ENCODE measurements around the gene CHURC1. TPM values are rescaled to one million over a fixed set of nuclear protein-coding genes. Genes with fewer than 3 reads are reported as not detected.

CHURC1 gene
- total RNA-seq, 2 experiments from 2014 or later: 37.6 to 66.1 TPM

GRCh38 chr14:64973026-64973442, 58.8 kb downstream of the CHURC1 start:
- no peak overlapping the region for H3K27ac Mint-ChIP-seq
- no peaks in the 10 kb centered on the region for H3K9me3 Mint-ChIP-seq (ENCODE audit: low read depth)
- H3K4me3 Mint-ChIP-seq: peak overlapping the region; percentile 74
- intact Hi-C loops (cut with DNase I, micrococcal nuclease): no loop called here
- POLR2A ChIA-PET: no interaction called here
- no peaks in the 10 kb centered on the region for H3K36me3 Mint-ChIP-seq (ENCODE audit: low read depth)
- CTCF ChIA-PET: interaction anchor here (0.8 kb wide), 1 partner anchor 253 kb away, joined by 3 read pairs; no protein-coding TSS in a partner anchor
- no peaks in the 10 kb centered on the region for H3K27me3 Mint-ChIP-seq
- peaks cover 12% of the 10 kb centered on the region for H3K4me1 Mint-ChIP-seq
- ATAC-seq (no peak), DNase-seq (no peak)

GRCh38 chr14:64973826-64974225, 59.6 kb downstream of the CHURC1 start:
- no peak overlapping the region for H3K4me3 Mint-ChIP-seq
- ATAC-seq: no peak
- ChIA-PET CTCF (interaction anchor here (0.7 kb wide), 1 partner anchor 217 kb away, joined by 3 read pairs; no protein-coding TSS in a partner anchor), POLR2A (no interaction called here)
- H3K36me3 Mint-ChIP-seq (ENCODE audit: low read depth): no peaks in the 10 kb centered on the region
- peaks cover 9% of the 10 kb centered on the region for H3K4me1 Mint-ChIP-seq
- H3K27me3 Mint-ChIP-seq: no peaks in the 10 kb centered on the region
- no peak overlapping the region for H3K27ac Mint-ChIP-seq
- no peaks in the 10 kb centered on the region for H3K9me3 Mint-ChIP-seq (ENCODE audit: low read depth)
- DNase-seq: no peak
- intact Hi-C loops (cut with DNase I, micrococcal nuclease): no loop called here

GRCh38 chr14:64974563-64974962, 60.3 kb downstream of the CHURC1 start:
- intact Hi-C loops (cut with DNase I, micrococcal nuclease): no loop called here
- no peaks in the 10 kb centered on the region for H3K27me3 Mint-ChIP-seq
- no peaks in the 10 kb centered on the region for H3K9me3 Mint-ChIP-seq (ENCODE audit: low read depth)

GRCh38 chr14:64979336-64980074, 65.2 kb downstream of the CHURC1 start:
- Mint-ChIP-seq H3K9me3 (ENCODE audit: low read depth) (no peaks in the 10 kb centered on the region), H3K4me1 (peaks cover 8% of the 10 kb centered on the region), H3K27ac (no peak overlapping the region), H3K36me3 (ENCODE audit: low read depth) (no peaks in the 10 kb centered on the region), H3K4me3 (no peak overlapping the region), H3K27me3 (peaks cover 5% of the 10 kb centered on the region)
- ATAC-seq (no peak), DNase-seq (no peak)
- intact Hi-C loops (cut with DNase I, micrococcal nuclease): loop anchor here in 1 of 2 experiments (5.0 kb wide), 1 partner anchor 307 kb away; no protein-coding TSS in a partner anchor
- CTCF ChIA-PET: interaction anchor here (0.7 to 0.8 kb wide), 4 partner anchors 27 to 156 kb away, joined by 3 read pairs; no protein-coding TSS in a partner anchor
- POLR2A ChIA-PET: no interaction called here

More at GRCh38 chr14:64974563-64974962, 60.3 kb downstream of the CHURC1 start:
- no peak for ATAC-seq
- CTCF ChIA-PET: interaction anchor here (1.0 kb wide), 1 partner anchor 16 kb away, joined by 5 read pairs; no protein-coding TSS in a partner anchor
- H3K27ac Mint-ChIP-seq: no peak overlapping the region
- H3K4me1 Mint-ChIP-seq: peaks cover 9% of the 10 kb centered on the region
- no peak for DNase-seq
- POLR2A ChIA-PET: no interaction called here
- H3K36me3 Mint-ChIP-seq (ENCODE audit: low read depth): no peaks in the 10 kb centered on the region
- no peak overlapping the region for H3K4me3 Mint-ChIP-seq

GRCh38 chr14:64983439-64984310, 69.4 kb downstream of the CHURC1 start:
- Mint-ChIP-seq H3K36me3 (ENCODE audit: low read depth) (peaks cover 3% of the 10 kb centered on the region), H3K4me1 (peaks cover 22% of the 10 kb centered on the region), H3K27me3 (peaks cover 5% of the 10 kb centered on the region), H3K27ac (no peak overlapping the region), H3K9me3 (ENCODE audit: low read depth) (no peaks in the 10 kb centered on the region), H3K4me3 (peak overlapping the region; percentile 45)
- intact Hi-C loops (cut with DNase I, micrococcal nuclease): loop anchor here (1.0 to 5.0 kb wide), 4 partner anchors 160 to 312 kb away; no protein-coding TSS in a partner anchor
- DNase-seq (peak; percentile 61), ATAC-seq (no peak)
- ChIA-PET CTCF (interaction anchor here (0.6 to 2.0 kb wide), 8 partner anchors 10 to 160 kb away, joined by 3 to 9 read pairs (median 5); no protein-coding TSS in a partner anchor), POLR2A (no interaction called here)

Other genes with a start within 250 kb of the CHURC1 start
- gene PLEKHG3, start 210.0 kb upstream of the CHURC1 start, total RNA-seq: 1 to 10 TPM; 6.3 to 7.1 TPM
- gene SPTB, start 34.5 kb upstream of the CHURC1 start, total RNA-seq: under 1 TPM; 0.32 to 0.60 TPM
- gene GPX2, start 28.3 kb downstream of the CHURC1 start, total RNA-seq: not detected
- gene RAB15, start 57.9 kb downstream of the CHURC1 start, total RNA-seq: 1 to 10 TPM; 3.7 to 5.3 TPM
- 10 to 100 TPM; 18.2 to 24.9 TPM for gene FNTB, start 72.4 kb downstream of the CHURC1 start, total RNA-seq
- gene MAX, start 188.1 kb downstream of the CHURC1 start, total RNA-seq: 100 to 1,000 TPM in 1 of 2 experiments, 10 to 100 TPM in 1; 93.6 to 136 TPM